HG02938 (cell line): ENCODE results near the gene RNU1-2.
"Not testable (repeated sequence)": the region's sequence is repeated elsewhere in the genome, so short reads cannot be mapped to it uniquely, and the experiment has no call there.

Experiments
- ATAC-seq: cut with Tn5 transposase; IDR thresholded peaks from one replicate; pipeline ENCODE4 v1.9.1; 2021; ENCODE audit warnings: mild to moderate bottlenecking, moderate library complexity; ENCODE audit not compliant: unreplicated experiment

The RNU1-2 gene

GRCh38 chr1:16888860-16889816 lies 6.6 kb upstream of the RNU1-2 start:
- ATAC-seq, result no peak

- not testable (repeated sequence) for ATAC-seq
Measured at GRCh38 chr1:16890539-16891021, 5.2 kb upstream of the RNU1-2 start.

- not testable (repeated sequence) for ATAC-seq
Measured at GRCh38 chr1:16891057-16891456, 4.7 kb upstream of the RNU1-2 start.

GRCh38 chr1:16892978-16893525 lies 2.7 kb upstream of the RNU1-2 start:
- ATAC-seq, result not testable (repeated sequence)

GRCh38 chr1:16893796-16894195 lies 2.0 kb upstream of the RNU1-2 start:
- ATAC-seq, result not testable (repeated sequence)

GRCh38 chr1:16894338-16894737 lies 1.4 kb upstream of the RNU1-2 start:
- ATAC-seq, result not testable (repeated sequence)

- not testable (repeated sequence) for ATAC-seq
Measured at GRCh38 chr1:16895233-16895597, 565 bp upstream of the RNU1-2 start.

- peak; percentile 7 for ATAC-seq
Measured at GRCh38 chr1:16896316-16897055, 706 bp downstream of the RNU1-2 start.

GRCh38 chr1:16897653-16898052 lies 1.9 kb downstream of the RNU1-2 start:
- not testable (repeated sequence) for ATAC-seq

GRCh38 chr1:16898298-16898697 lies 2.5 kb downstream of the RNU1-2 start:
- ATAC-seq, result not testable (repeated sequence)

GRCh38 chr1:16899020-16899419 lies 3.2 kb downstream of the RNU1-2 start:
- ATAC-seq, result not testable (repeated sequence)

GRCh38 chr1:16900751-16901150 lies 5.0 kb downstream of the RNU1-2 start:
- ATAC-seq, result no peak

GRCh38 chr1:16901371-16901770 lies 5.6 kb downstream of the RNU1-2 start:
- not testable (repeated sequence) for ATAC-seq

GRCh38 chr1:16903054-16903453 lies 7.3 kb downstream of the RNU1-2 start:
- no peak for ATAC-seq

- ATAC-seq, result no peak
Measured at GRCh38 chr1:16903458-16903796, 7.6 kb downstream of the RNU1-2 start.

- peak; percentile 92 for ATAC-seq
Measured at GRCh38 chr1:16904560-16905109, 8.9 kb downstream of the RNU1-2 start.

- peak; percentile 69 for ATAC-seq
Measured at GRCh38 chr1:16905110-16905867, 9.5 kb downstream of the RNU1-2 start.

GRCh38 chr1:16905868-16906702 lies 10.3 kb downstream of the RNU1-2 start:
- no peak for ATAC-seq

GRCh38 chr1:16906873-16907272 lies 11.1 kb downstream of the RNU1-2 start:
- ATAC-seq, result no peak
